ENCODE measurements around the gene TRIM24.

DNA sequence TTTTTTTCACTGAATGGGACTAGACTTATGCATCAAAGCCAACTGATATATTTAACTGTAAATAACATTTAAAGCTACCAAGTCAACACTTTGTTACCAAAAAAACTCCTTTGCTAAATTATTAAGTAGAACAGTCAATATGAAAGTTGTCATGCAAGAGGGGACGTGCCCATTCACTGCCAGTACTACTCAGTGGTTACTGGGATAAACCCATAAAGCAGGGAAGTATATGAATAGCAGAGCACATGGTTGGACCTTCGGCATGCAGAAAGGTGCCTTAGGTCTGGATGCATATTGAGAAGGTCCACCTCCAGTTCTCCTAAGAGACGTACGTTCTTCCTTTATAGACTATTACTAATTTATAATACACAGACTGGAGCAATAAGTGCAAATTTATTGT, 121.0 kb downstream of the TRIM24 start:
- TF ChIP-seq CTCF (IDR thresholded peaks at IDR 0.05) = no peak
- TF ChIP-seq POLR2AphosphoS5 (IDR thresholded peaks at IDR 0.05) = no peak

Data from gastroesophageal sphincter (tissue), 3 donors.